MM.1S (cell line): ENCODE results near the gene VAV3.

ENCODE experiments used
- EZH2phosphoT487 ChIP-seq: fragments of 300-600 bp; sonication (generic); IDR thresholded peaks from 2 replicates; pipeline ENCODE4 v1.6.1; 2018; ENCODE audit warnings: antibody characterized with exemption, low read length
- TF ChIP-seq, protein P1 (sequence below): fragments of 300-600 bp; sonication (generic); IDR thresholded peaks from 2 replicates; pipeline ENCODE4 v1.5.1; 2016; ENCODE audit warnings: antibody characterized with exemption, low read length, mixed read lengths

DNA sequence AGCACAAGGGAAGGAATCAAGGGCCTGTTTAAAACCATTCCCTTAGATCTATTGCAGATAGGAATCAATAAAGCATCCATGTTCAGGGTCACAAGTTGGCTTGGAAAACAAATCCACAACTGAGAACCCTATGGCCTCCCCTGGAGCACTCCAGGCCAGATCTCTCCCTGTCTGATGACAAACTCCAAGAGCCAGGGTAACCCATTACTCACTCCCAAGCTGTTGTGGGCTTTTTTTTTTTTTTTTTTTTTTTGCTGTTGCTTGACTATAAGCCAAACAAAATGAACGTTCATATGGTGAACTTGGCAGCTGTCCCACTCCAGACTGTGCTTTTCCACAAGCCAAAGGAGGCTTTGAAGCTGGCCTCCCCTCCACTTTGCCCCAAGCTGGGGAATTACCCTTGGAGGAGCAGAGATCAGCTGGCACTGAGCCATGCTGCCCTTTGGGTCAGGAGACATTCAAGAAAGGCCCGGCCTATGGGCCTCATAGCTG lies 35.7 kb upstream of the VAV3 start:
- TF ChIP-seq, protein P1, sequence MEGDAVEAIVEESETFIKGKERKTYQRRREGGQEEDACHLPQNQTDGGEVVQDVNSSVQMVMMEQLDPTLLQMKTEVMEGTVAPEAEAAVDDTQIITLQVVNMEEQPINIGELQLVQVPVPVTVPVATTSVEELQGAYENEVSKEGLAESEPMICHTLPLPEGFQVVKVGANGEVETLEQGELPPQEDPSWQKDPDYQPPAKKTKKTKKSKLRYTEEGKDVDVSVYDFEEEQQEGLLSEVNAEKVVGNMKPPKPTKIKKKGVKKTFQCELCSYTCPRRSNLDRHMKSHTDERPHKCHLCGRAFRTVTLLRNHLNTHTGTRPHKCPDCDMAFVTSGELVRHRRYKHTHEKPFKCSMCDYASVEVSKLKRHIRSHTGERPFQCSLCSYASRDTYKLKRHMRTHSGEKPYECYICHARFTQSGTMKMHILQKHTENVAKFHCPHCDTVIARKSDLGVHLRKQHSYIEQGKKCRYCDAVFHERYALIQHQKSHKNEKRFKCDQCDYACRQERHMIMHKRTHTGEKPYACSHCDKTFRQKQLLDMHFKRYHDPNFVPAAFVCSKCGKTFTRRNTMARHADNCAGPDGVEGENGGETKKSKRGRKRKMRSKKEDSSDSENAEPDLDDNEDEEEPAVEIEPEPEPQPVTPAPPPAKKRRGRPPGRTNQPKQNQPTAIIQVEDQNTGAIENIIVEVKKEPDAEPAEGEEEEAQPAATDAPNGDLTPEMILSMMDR: no peak
- TF ChIP-seq EZH2phosphoT487: no peak
